ENCODE measurements around the gene C20orf173. TPM values are rescaled to one million over a fixed set of nuclear protein-coding genes. Genes with fewer than 3 reads are reported as not detected.

C20orf173 gene
- total RNA-seq, 4 donors from 2014 or later, result not detected

DNA sequence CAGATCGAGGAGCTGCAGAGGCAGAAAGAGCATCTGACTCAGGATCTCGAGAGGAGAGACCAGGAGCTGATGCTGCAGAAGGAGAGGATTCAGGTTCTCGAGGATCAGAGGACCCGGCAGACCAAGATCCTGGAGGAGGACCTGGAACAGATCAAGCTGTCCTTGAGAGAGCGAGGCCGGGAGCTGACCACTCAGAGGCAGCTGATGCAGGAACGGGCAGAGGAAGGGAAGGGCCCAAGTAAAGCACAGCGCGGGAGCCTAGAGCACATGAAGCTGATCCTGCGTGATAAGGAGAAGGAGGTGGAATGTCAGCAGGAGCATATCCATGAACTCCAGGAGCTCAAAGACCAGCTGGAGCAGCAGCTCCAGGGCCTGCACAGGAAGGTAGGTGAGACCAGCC is 26.2 kb downstream of the C20orf173 start:
- intact Hi-C loops (cut with DNase I; ENCODE audit: low total_unique reads), result no loop called here
- 93 to 94% methylated on average over 10 of the region's 10 CpGs for WGBS, 2 donors

DNA sequence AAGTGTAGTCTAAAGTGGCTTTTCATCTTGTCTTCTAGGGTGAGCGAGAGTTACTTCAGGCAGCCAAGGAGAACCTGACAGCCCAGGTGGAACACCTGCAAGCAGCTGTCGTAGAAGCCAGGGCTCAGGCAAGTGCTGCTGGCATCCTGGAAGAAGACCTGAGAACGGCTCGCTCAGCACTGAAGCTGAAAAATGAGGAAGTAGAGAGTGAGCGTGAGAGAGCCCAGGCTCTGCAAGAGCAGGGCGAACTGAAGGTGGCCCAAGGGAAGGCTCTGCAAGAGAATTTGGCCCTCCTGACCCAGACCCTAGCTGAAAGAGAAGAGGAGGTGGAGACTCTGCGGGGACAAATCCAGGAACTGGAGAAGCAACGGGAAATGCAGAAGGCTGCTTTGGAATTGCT is 27.1 kb downstream of the C20orf173 start:
- TF ChIP-seq, protein P1, sequence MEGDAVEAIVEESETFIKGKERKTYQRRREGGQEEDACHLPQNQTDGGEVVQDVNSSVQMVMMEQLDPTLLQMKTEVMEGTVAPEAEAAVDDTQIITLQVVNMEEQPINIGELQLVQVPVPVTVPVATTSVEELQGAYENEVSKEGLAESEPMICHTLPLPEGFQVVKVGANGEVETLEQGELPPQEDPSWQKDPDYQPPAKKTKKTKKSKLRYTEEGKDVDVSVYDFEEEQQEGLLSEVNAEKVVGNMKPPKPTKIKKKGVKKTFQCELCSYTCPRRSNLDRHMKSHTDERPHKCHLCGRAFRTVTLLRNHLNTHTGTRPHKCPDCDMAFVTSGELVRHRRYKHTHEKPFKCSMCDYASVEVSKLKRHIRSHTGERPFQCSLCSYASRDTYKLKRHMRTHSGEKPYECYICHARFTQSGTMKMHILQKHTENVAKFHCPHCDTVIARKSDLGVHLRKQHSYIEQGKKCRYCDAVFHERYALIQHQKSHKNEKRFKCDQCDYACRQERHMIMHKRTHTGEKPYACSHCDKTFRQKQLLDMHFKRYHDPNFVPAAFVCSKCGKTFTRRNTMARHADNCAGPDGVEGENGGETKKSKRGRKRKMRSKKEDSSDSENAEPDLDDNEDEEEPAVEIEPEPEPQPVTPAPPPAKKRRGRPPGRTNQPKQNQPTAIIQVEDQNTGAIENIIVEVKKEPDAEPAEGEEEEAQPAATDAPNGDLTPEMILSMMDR (IDR thresholded peaks at IDR 0.05), result no peak
- TF ChIP-seq POLR2A (IDR thresholded peaks at IDR 0.05), result no peak
- DNase-seq (ENCODE audit: low spot score in 2 of 2), result no peak
- WGBS, 2 donors, result 76 to 80% methylated on average over 8 of the region's 8 CpGs
- no peak overlapping the region for H3K4me3 ChIP-seq (ENCODE audit: low read depth, poor library complexity, severe bottlenecking)
- intact Hi-C loops (cut with DNase I; ENCODE audit: low total_unique reads), result no loop called here

More for the DNA sequence above, 26.2 kb downstream of the C20orf173 start:
- no peak for DNase-seq (ENCODE audit: low spot score in 2 of 2)
- H3K4me3 ChIP-seq (ENCODE audit: low read depth, poor library complexity, severe bottlenecking), result no peak overlapping the region
- TF ChIP-seq, protein P1 (IDR thresholded peaks at IDR 0.05), result no peak
- no peak for TF ChIP-seq POLR2A (IDR thresholded peaks at IDR 0.05)

DNA sequence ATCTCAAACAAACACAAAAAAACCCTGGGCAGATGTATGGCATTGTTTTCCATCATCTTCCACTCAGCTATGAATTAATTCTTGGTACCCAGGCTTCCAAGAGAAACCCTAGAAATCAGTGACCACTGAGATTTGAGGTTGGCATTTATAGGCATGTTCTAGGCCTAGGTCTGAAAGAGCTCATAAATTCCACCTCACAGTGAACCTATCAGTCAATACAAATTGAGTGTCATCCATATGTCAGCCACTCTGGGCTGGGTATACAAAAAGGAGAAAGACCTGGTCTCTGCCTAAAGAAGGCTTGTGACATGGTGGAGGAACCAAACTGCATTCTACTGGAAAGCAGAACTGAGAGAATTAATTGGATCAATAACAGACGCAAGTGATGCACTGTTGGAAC is 30.2 kb downstream of the C20orf173 start:
- TF ChIP-seq, protein P1 (IDR thresholded peaks at IDR 0.05), result no peak
- no peak for TF ChIP-seq POLR2A (IDR thresholded peaks at IDR 0.05)
- intact Hi-C loops (cut with DNase I; ENCODE audit: low total_unique reads), result no loop called here
- DNase-seq (ENCODE audit: low spot score in 2 of 2), result no peak
- H3K4me3 ChIP-seq (ENCODE audit: low read depth, poor library complexity, severe bottlenecking), result no peak overlapping the region
- 83 to 88% methylated on average over 1 of the region's 1 CpG for WGBS, 2 donors

DNA sequence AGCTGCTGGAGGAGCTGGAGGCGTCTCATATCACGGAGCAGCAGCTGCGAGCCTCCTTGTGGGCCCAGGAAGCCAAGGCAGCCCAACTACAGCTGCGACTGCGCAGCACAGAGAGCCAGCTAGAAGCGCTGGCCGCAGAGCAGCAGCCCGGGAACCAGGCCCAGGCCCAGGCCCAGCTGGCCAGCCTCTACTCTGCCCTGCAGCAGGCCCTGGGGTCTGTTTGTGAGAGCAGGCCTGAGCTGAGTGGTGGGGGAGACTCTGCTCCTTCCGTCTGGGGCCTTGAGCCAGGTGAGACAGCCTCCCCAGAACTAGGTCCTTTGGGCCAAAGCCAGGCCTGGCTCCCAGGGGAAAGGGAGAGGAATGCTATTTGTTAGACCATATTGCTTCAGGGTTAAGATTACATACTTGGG is 31.7 kb downstream of the C20orf173 start:
- 84 to 90% methylated on average over 7 to 8 of the region's 9 CpGs for WGBS, 2 donors
- DNase-seq (ENCODE audit: low spot score in 2 of 2), result no peak
- intact Hi-C loops (cut with DNase I; ENCODE audit: low total_unique reads), result no loop called here
- H3K4me3 ChIP-seq (ENCODE audit: low read depth, poor library complexity, severe bottlenecking), result no peak overlapping the region
- TF ChIP-seq, protein P1 (IDR thresholded peaks at IDR 0.05), result no peak
- TF ChIP-seq POLR2A (IDR thresholded peaks at IDR 0.05), result no peak

DNA sequence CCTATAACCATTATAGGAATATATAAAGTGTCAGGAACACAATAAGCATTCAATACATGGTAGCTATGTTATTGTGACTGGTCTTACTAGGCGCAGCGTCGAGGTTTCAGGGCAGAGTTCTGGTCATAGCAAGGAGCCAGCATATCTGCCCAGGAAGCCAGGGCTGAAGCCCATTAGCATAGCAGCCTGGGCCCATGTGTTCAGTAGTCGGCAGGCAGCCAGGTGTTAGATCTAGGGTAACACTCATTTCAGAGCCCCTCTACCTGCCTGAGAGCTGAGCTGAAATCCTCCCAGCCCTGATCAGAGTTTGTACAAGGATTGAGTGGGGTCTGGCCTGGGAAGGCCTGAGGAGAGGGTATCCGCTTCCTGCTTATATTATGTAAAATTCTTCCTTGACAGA is 32.1 kb downstream of the C20orf173 start:
- WGBS, 2 donors, result 92 to 93% methylated on average over 5 of the region's 5 CpGs

DNA sequence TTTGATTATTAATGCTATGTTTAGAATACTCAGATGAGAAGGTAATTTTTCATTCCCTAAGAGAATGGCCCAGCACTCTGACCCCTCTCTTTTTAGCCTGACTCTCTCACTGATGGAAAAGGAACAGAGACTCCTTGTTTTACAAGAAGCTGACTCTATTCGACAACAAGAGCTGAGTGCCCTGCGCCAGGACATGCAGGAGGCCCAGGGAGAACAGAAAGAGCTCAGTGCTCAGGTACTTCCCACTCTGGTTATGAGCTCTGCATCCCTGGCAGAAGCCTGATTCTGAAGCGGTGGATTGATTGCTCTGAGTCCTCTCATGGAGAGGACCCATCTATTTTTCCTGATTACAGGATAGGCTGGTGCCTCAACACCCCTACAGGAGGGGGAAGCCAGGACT is 33.0 kb downstream of the C20orf173 start:
- TF ChIP-seq, protein P1 (IDR thresholded peaks at IDR 0.05), result no peak
- no peak for TF ChIP-seq POLR2A (IDR thresholded peaks at IDR 0.05)
- intact Hi-C loops (cut with DNase I; ENCODE audit: low total_unique reads), result no loop called here
- 93 to 98% methylated on average over 3 of the region's 3 CpGs for WGBS, 2 donors
- no peak overlapping the region for H3K4me3 ChIP-seq (ENCODE audit: low read depth, poor library complexity, severe bottlenecking)
- DNase-seq (ENCODE audit: low spot score in 2 of 2), result no peak

More for the DNA sequence above, 32.1 kb downstream of the C20orf173 start:
- intact Hi-C loops (cut with DNase I; ENCODE audit: low total_unique reads), result no loop called here
- TF ChIP-seq POLR2A (IDR thresholded peaks at IDR 0.05), result no peak
- TF ChIP-seq, protein P1 (IDR thresholded peaks at IDR 0.05), result no peak
- H3K4me3 ChIP-seq (ENCODE audit: low read depth, poor library complexity, severe bottlenecking), result no peak overlapping the region
- no peak for DNase-seq (ENCODE audit: low spot score in 2 of 2)

Data from lower leg skin (tissue), 4 donors.